Subcutaneous abdominal adipose tissue (tissue), 5 donors: ENCODE measurements around the gene SH3BGRL3.
"Not testable (repeated sequence)": the region's sequence is repeated elsewhere in the genome, so short reads cannot be mapped to it uniquely, and the experiment has no call there.

ENCODE experiments used
- H3K27ac ChIP-seq: one replicate; pipeline ENCODE4 v1.7.0; 2013; ENCODE audit warnings: low read depth, mild to moderate bottlenecking, inconsistent platforms, low read length, moderate library complexity
- H3K27me3 ChIP-seq, 5 donors: one replicate each; pipeline ENCODE4 v1.7.0; 2013; ENCODE audit warnings: low read length in 5 of 5, inconsistent platforms in 1 of 5; ENCODE audit not compliant: control insufficient read depth in 5 of 5, insufficient read depth in 4 of 5
- H3K36me3 ChIP-seq, 5 donors: one replicate each; pipeline ENCODE4 v1.7.0; 2013; ENCODE audit warnings: low read length in 5 of 5; ENCODE audit not compliant: control insufficient read depth in 5 of 5, insufficient read depth in 5 of 5
- H3K4me1 ChIP-seq, 5 donors: one replicate each; pipeline ENCODE4 v1.7.0; 2013; ENCODE audit warnings: low read length in 5 of 5, mild to moderate bottlenecking in 3 of 5, moderate library complexity in 1 of 5; ENCODE audit not compliant: control insufficient read depth in 5 of 5, insufficient read depth in 5 of 5
- H3K4me3 ChIP-seq, 5 donors: one replicate each; pipeline ENCODE4 v1.7.0; 2013; ENCODE audit warnings: low read length in 5 of 5, low read depth in 1 of 5
- H3K9ac ChIP-seq, 5 donors: one replicate each; pipeline ENCODE4 v1.7.0; 2013; ENCODE audit warnings: low read length in 5 of 5, mild to moderate bottlenecking in 4 of 5, moderate library complexity in 3 of 5
- H3K9me3 ChIP-seq, 5 donors: one replicate each; pipeline ENCODE4 v1.7.0; 2013; ENCODE audit warnings: low read length in 5 of 5; ENCODE audit not compliant: control insufficient read depth in 5 of 5
- donor health status: healthy.
- donor health status: healthy.
- donor health status: healthy.
- donor health status: healthy.
- donor health status: healthy.

SH3BGRL3 gene

GRCh38 chr1:26327956-26328362 lies 48.1 kb downstream of the SH3BGRL3 start:
- Histone ChIP-seq H3K27ac (no peak overlapping the region), H3K36me3 (no peaks in the 10 kb centered on the region), H3K9ac (no peak overlapping the region), H3K4me3 (no peak overlapping the region), H3K9me3 (no peaks in the 10 kb centered on the region), H3K27me3 (peaks cover 3 to 10% (median 7%) of the 10 kb centered on the region in 5 donors), H3K4me1 (peaks cover 0 to 4% (median 4%) of the 10 kb centered on the region in 5 donors)

- H3K27me3 ChIP-seq = peaks cover 3 to 10% (median 8%) of the 10 kb centered on the region in 5 donors
- no peaks in the 10 kb centered on the region for H3K9me3 ChIP-seq
- no peak overlapping the region for H3K27ac ChIP-seq
- H3K4me1 ChIP-seq = peaks cover 0 to 4% (median 4%) of the 10 kb centered on the region in 5 donors
- no peak overlapping the region for H3K4me3 ChIP-seq
- no peaks in the 10 kb centered on the region for H3K36me3 ChIP-seq
- no peak overlapping the region for H3K9ac ChIP-seq
These were observed 48.7 kb downstream of the SH3BGRL3 start for GRCh38 chr1:26328597-26328996.

DNA sequence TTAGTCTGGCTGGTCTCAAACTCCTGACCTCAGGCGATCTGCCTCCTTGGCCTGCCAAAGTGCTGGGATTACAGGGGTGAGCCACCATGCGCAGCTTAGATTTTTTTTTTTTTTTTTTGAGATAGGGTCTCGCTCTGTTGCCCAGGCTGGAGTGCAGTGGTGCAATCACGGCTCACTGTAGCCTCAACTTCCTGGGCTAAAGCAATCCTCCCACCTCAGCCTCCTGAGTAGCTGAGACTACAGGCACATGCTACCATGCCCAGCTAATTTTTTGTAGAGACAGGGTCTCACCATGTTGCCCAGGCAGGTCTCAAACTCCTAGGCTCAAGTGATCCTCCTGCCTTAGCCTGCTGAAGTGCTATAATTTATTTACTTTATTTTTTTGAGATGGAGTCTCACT lies 49.5 kb downstream of the SH3BGRL3 start:
- H3K36me3 ChIP-seq, H3K27ac ChIP-seq, H3K4me1 ChIP-seq, H3K9me3 ChIP-seq, H3K4me3 ChIP-seq, H3K9ac ChIP-seq: not testable (repeated sequence)
- H3K27me3 ChIP-seq = peaks cover 3 to 14% (median 8%) of the 10 kb centered on the region in 5 donors

DNA sequence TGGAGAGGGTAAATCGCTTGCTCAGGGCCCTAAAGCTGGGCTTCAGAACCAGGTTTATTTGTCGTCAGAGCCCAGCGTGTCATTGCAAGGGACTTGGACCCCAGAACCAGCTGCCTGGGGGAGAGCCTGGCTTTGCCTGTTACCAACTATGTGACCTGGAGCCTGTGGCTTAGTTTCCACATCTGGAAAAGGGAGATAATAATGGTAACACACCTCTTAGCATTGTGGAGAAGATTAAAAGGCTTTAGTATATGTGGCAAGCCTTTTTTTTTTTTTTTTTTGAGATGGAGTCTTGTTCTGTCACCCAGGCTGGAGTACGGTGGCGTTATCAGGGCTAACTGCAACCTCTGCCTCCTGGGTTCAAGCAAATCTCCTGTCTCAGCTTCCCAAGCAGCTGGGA lies 50.4 kb downstream of the SH3BGRL3 start:
- H3K36me3 ChIP-seq = no peaks in the 10 kb centered on the region

More for the DNA sequence above, 50.4 kb downstream of the SH3BGRL3 start:
- Histone ChIP-seq H3K27me3 (peaks cover 3 to 17% (median 8%) of the 10 kb centered on the region in 5 donors), H3K4me3 (no peak overlapping the region), H3K9me3 (no peaks in the 10 kb centered on the region), H3K4me1 (peaks cover 0 to 4% (median 4%) of the 10 kb centered on the region in 5 donors), H3K9ac (no peak overlapping the region), H3K27ac (no peak overlapping the region)
